AG09319 (cell line): ENCODE data around the gene EPN3.

Experiments
- DNase-seq: peaks from one replicate; pipeline ENCODE4 v3.0.0-alpha.2; 2010; ENCODE audit warnings: low read depth; ENCODE audit errors: extremely low read depth
- TF ChIP-seq, protein P1 (sequence below): IDR thresholded peaks from 2 replicates; pipeline ENCODE4 v1.5.1; 2011; ENCODE audit warnings: low read depth, mild to moderate bottlenecking, inconsistent platforms, low read length, moderate library complexity

The EPN3 gene

DNA sequence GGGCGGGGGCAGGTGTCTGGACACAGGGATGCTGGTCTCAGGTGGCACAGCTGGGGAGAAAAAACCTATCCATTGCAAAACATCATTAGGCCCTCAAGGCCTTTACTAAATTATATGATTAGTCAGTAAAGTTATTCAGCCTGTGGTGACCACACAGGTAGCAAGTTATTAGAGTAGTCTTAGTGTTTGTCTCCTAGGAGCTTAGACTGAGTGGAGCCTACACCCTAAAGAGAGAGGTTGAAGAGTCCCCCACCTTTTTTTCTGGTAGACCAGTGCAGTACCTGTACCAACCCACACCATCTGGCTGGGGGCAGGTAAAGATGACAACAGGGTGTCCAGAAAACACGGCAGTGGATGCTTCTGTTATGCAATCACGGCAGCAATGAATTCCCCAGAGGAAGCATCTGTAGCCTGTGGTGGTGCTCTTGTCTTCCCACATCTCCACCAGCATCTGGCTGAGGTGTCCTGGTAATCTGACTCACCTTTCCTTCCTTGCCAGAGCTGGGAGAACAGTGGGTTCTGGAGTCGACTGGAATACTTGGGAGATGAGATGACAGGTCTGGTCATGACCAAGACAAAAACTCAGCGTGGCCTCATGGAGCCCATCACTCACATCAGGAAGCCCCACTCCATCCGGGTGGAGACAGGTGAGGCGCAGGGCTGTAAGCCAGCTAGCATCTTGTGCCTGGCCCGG is 13.2 kb upstream of the EPN3 start:
- DNase-seq = no peak
- TF ChIP-seq, protein P1, sequence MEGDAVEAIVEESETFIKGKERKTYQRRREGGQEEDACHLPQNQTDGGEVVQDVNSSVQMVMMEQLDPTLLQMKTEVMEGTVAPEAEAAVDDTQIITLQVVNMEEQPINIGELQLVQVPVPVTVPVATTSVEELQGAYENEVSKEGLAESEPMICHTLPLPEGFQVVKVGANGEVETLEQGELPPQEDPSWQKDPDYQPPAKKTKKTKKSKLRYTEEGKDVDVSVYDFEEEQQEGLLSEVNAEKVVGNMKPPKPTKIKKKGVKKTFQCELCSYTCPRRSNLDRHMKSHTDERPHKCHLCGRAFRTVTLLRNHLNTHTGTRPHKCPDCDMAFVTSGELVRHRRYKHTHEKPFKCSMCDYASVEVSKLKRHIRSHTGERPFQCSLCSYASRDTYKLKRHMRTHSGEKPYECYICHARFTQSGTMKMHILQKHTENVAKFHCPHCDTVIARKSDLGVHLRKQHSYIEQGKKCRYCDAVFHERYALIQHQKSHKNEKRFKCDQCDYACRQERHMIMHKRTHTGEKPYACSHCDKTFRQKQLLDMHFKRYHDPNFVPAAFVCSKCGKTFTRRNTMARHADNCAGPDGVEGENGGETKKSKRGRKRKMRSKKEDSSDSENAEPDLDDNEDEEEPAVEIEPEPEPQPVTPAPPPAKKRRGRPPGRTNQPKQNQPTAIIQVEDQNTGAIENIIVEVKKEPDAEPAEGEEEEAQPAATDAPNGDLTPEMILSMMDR = no peak

DNA sequence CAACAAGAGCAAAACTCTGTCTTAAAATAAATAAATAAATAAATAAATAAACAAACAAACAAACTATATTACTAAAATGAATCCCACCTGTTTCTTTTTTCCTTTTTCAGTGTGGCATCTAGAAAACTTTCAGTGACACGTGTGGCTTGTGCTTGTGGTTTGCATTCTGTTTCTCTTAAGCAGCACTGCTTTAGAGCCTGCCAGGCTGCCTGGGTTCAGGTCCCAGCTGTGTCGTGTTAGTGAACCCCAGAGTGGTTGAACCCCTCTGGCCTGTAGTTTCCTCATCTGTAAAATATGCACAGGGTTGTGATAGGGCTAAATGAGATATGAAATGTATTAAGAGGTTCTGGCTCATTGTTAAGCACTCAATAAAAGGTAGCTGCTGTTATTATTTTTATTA is 12.1 kb upstream of the EPN3 start:
- TF ChIP-seq, protein P1 = no peak
- DNase-seq = no peak

DNA sequence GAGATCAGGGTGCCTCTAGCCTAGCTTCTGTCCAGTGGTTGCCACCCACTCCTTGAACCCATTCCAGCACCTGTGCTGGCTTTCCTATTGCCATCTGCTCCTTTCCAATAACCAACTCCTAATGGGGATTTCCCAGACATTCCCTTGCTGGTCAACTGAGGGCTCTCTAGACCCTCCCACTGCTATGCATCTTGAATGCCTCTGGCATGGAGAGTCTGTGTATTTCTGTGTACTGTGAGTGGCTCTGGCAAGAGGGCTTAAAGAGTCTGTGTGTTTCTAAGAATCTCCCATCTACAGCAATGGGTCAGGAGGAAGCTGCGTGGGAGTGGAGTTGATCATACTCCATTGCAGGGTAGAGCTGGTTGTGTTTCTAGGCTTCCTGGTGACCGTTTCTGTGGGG is 11.0 kb upstream of the EPN3 start:
- TF ChIP-seq, protein P1 = no peak

DNA sequence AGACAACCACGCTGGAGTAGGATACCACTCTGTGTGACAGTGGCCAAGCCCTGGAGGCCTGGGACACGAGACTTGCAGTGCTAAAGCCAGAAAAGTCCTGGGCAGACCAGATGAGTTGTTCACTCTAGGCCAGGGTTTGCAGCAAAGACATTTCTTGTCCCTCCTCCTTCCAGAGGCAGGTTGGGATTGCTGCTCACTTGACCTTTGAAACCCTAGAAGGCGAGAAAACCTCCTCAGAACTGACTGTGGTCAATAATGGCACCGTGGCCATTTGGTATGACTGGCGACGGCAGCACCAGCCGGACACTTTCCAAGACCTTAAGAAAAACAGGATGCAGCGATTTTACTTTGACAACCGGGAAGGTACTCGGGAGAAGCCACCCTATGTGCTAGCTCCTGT is 9.8 kb upstream of the EPN3 start:
- no peak for DNase-seq
- TF ChIP-seq, protein P1 = no peak

More for the DNA sequence above, 11.0 kb upstream of the EPN3 start:
- DNase-seq = no peak

DNA sequence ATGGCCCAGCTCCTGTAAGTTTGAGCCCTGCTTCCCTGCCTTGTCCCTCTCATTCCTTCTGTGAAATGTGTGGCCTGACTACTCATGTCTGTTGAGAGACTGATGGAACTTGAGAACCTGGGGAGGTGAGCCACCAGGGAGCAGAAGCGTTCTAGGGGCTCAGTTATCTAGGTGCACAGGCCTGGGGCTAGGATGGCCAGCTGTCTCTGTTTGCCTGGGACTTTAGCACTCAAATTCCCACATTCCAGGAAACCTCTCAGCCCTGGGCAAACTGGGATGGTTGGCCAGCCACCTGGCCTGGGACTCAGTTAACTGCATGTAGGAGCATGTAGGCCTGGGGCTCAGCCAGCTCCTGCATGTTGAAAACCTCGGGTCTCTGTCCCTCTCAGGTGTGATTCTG is 9.3 kb upstream of the EPN3 start:
- TF ChIP-seq, protein P1 = no peak
- DNase-seq = no peak

DNA sequence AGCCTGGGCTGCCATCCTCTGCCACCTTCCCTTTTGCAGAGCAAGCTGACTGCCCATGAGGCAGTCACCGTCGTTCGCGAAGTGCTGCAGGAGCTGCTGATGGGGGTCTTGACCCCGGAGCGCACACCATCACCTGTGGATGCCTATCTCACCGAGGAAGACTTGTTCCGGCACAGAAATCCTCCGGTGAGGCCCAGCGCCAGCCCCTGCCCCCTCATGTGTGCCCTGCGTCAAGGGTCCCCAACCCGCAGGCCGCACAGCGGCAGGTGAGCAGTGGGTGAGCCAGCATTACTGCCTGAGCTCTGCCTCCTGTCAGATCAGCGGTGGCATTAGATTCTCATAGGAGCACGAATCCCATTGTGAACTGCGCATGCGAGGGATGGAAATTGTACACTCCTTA is 7.7 kb upstream of the EPN3 start:
- TF ChIP-seq, protein P1 = no peak

DNA sequence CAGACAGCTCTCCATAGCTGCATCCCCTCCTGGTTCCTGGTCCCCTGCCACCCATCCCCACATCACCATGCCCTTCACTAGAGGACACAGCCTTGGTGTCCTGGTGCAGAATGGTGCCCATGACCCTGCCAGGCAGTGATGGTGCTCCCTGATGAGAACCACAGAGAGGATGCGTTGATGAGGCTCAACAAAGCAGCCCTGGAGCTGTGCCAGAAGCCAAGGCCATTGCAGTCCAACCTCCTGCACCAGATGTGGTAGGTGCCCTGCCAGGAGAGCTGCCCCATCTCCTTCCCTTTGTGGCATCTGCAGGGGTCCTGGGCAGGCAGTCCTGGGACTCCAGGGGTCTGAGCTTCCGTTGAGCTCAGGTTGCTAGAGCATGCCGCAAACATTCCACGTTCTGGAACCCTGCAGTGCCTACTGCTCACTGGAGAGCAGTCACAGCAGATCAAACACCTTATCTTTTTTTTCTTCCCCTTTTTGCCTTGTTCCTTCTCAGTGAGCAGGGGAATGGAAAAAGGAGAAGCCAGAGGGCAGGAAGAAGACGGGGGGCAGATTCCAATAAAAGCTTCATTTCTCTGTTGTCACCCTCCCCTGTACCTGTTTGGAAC is 5.3 kb upstream of the EPN3 start:
- DNase-seq = no peak
- TF ChIP-seq, protein P1 = no peak

More for the DNA sequence above, 7.7 kb upstream of the EPN3 start:
- DNase-seq = no peak
